Endothelial cell of umbilical vein (primary cell): ENCODE measurements around the gene COG2. TPM values are rescaled to one million over a fixed set of nuclear protein-coding genes. Genes with fewer than 3 reads are reported as not detected.
"Not testable (repeated sequence)": the region's sequence is repeated elsewhere in the genome, so short reads cannot be mapped to it uniquely, and the experiment has no call there.

Experiments used
- BruUV-seq: library from RNA; stranded (reverse); fragments of 400-500 nt; replicated peaks from 2 replicates; lab custom pipeline; 2021; lab: Mats Ljungman, UMichigan
- CTCF ChIA-PET: fragments of 300-600, 350-600 bp; sonication (Branson Sonifier 250); formaldehyde crosslinking; loops from one replicate; lab custom pipeline; 2021; ENCODE audit warnings: antibody characterized with exemption, inconsistent platforms; lab: Charles Lee
- POLR2A ChIA-PET: fragments of 300-600, 350-600 bp; sonication (Branson Sonifier 250); formaldehyde crosslinking; loops from one replicate; lab custom pipeline; 2021; ENCODE audit warnings: antibody characterized with exemption, inconsistent platforms; lab: Charles Lee
- DNase-seq: peaks from one replicate; pipeline ENCODE4 v3.0.0-alpha.2; 2011; ENCODE audit warnings: low read depth, low spot score
- FAIRE-seq: peaks from 2 replicates; lab custom pipeline; 2011; peaks lifted over from hg19 to GRCh38; lab: Jason Lieb, UNC
- H2AFZ ChIP-seq: 2 replicates; pipeline ENCODE4 v1.6.0; 2012; ENCODE audit warnings: low read depth, low read length, control low read depth, inconsistent platforms
- H3K27ac ChIP-seq: 2 replicates; pipeline ENCODE4 v1.5.1; 2011; ENCODE audit warnings: low read depth, mild to moderate bottlenecking, control low read depth, low read length, moderate library complexity; ENCODE audit not compliant: insufficient read depth
- H3K27me3 ChIP-seq, 2 experiments: 2 replicates each; pipeline versions ENCODE4 v1.6.0 to v1.6.1; 2011; ENCODE audit warnings: low read length in 2 of 2, mixed read lengths in 1 of 2; ENCODE audit not compliant: control insufficient read depth in 2 of 2, insufficient read depth in 2 of 2
- H3K36me3 ChIP-seq, 2 experiments: 2 replicates in 1 of 2; 3 replicates in 1 of 2; pipeline ENCODE4 v1.5.1; 2011; ENCODE audit warnings: low read length in 2 of 2, mild to moderate bottlenecking in 1 of 2, moderate library complexity in 1 of 2; ENCODE audit not compliant: control insufficient read depth in 2 of 2, insufficient read depth in 2 of 2; ENCODE audit errors: extremely low read depth in 1 of 2
- H3K4me1 ChIP-seq: 3 replicates; pipeline ENCODE4 v1.5.1; 2011; ENCODE audit warnings: mild to moderate bottlenecking, low read length; ENCODE audit not compliant: control insufficient read depth, insufficient read depth; ENCODE audit errors: extremely low read depth
- H3K4me2 ChIP-seq: 2 replicates; pipeline ENCODE4 v1.6.1; 2011; ENCODE audit warnings: low read length, control low read depth, mixed read lengths; ENCODE audit not compliant: insufficient read depth
- H3K4me3 ChIP-seq, 3 experiments: fragments of 200-600 bp in 1 of 3; sonication (generic), shearing (Covaris generic) in 1 of 3; replicated peaks in 1 of 3; 2 replicates each; pipeline ENCODE4 v1.5.1; 2011 to 2016; ENCODE audit warnings: control low read depth in 3 of 3, low read length in 3 of 3, mild to moderate bottlenecking in 2 of 3, inconsistent platforms in 1 of 3, low read depth in 1 of 3, moderate library complexity in 1 of 3; ENCODE audit not compliant: insufficient read depth in 1 of 3
- H3K79me2 ChIP-seq: 2 replicates; pipeline ENCODE4 v1.6.0; 2012; ENCODE audit warnings: low read length, inconsistent platforms; ENCODE audit not compliant: control insufficient read depth, insufficient read depth
- H3K9ac ChIP-seq: replicated peaks from 2 replicates; pipeline ENCODE3; 2011; ENCODE audit warnings: low read length, control low read depth; ENCODE audit not compliant: insufficient read depth; ENCODE audit errors: extremely low read depth
- H3K9me1 ChIP-seq: replicated peaks from 3 replicates; pipeline ENCODE4 v1.6.0; 2011; ENCODE audit warnings: mild to moderate bottlenecking, low read length; ENCODE audit not compliant: control insufficient read depth, insufficient read depth; ENCODE audit errors: extremely low read depth
- H3K9me3 ChIP-seq: replicated peaks from 2 replicates; pipeline ENCODE4 v1.5.1; 2012; ENCODE audit warnings: low read length, inconsistent platforms; ENCODE audit not compliant: control insufficient read depth, insufficient read depth
- H4K20me1 ChIP-seq: replicated peaks from 2 replicates; pipeline ENCODE3; 2011; ENCODE audit warnings: mild to moderate bottlenecking, low read length; ENCODE audit not compliant: control insufficient read depth, insufficient read depth; ENCODE audit errors: extremely low read depth
- CTCF ChIP-seq, 2 donors: IDR thresholded peaks; 1 replicate in 1 of 2; 2 replicates in 1 of 2; pipeline ENCODE4 v1.5.1; 2011; ENCODE audit warnings: low read length in 2 of 2, mild to moderate bottlenecking in 2 of 2, moderate library complexity in 2 of 2, control low read depth in 1 of 2, inconsistent platforms in 1 of 2, low read depth in 1 of 2; ENCODE audit not compliant: insufficient read depth in 1 of 2; ENCODE audit errors: extremely low read depth in 1 of 2
- EZH2 ChIP-seq: IDR thresholded peaks from 2 replicates; pipeline ENCODE4 v1.6.1; 2012; ENCODE audit warnings: borderline replicate concordance, low read depth, mild to moderate bottlenecking, moderate library complexity, low read length, inconsistent platforms; ENCODE audit not compliant: severe bottlenecking
- FOS ChIP-seq: IDR thresholded peaks from 2 replicates; pipeline ENCODE4 v1.6.1; 2011; ENCODE audit warnings: mild to moderate bottlenecking, low read length, moderate library complexity, borderline replicate concordance; ENCODE audit not compliant: insufficient read depth
- GATA2 ChIP-seq: IDR thresholded peaks from 2 replicates; pipeline ENCODE4 v1.7.0; 2011; ENCODE audit warnings: low read depth, mild to moderate bottlenecking, moderate library complexity, mixed read lengths, low read length; ENCODE audit not compliant: insufficient read length, insufficient read depth
- JUN ChIP-seq: IDR thresholded peaks from 2 replicates; pipeline ENCODE4 v1.6.1; 2011; ENCODE audit warnings: borderline replicate concordance, low read depth; ENCODE audit not compliant: insufficient read length, insufficient read depth
- MYC ChIP-seq: IDR thresholded peaks from one replicate; pipeline ENCODE4 v1.6.1; 2011; ENCODE audit warnings: mild to moderate bottlenecking, low read depth, low read length
- POLR2A ChIP-seq: IDR thresholded peaks from 2 replicates; pipeline ENCODE4 v1.6.1; 2012; ENCODE audit warnings: low read depth, mild to moderate bottlenecking, control low read depth, low read length
- POLR2AphosphoS5 ChIP-seq: IDR thresholded peaks from 2 replicates; pipeline ENCODE4 v1.6.1; 2012; ENCODE audit warnings: low read depth, mild to moderate bottlenecking, control low read depth, low read length, moderate library complexity; ENCODE audit not compliant: insufficient read depth
- dilution Hi-C: fragments of 300-500 bp; cut with MboI; formaldehyde crosslinking; loops from one replicate; pipeline ENCODE4 v1.15.0; 2019; ENCODE audit warnings: low sequenced_read_pairs; ENCODE audit not compliant: extremely low pct_ligation_motif_present
- intact Hi-C: fragments of 100-400 bp; cut with micrococcal nuclease; formaldehyde crosslinking; loops from one replicate; pipeline ENCODE4 v1.10.0; 2022
- polyA plus RNA-seq, 4 experiments: library from polyadenylated mRNA; depleted of rRNA in 3 of 4; stranded (reverse) in 3 of 4; unstranded in 1 of 4; fragments of >200 nt; gene quantifications; 2 replicates each; pipeline versions ENCODE4 v1.2.1 to v1.2.3, GENCODE V29; 2011 to 2012; ENCODE audit warnings: missing spikeins in 1 of 4
- total RNA-seq: library from RNA; stranded (reverse); gene quantifications from 2 replicates; pipeline ENCODE4 v1.2.3, GENCODE V29; 2021
- TF ChIP-seq, protein P1 (sequence below): IDR thresholded peaks from 2 replicates; pipeline ENCODE4 v1.6.1; 2011; ENCODE audit not compliant: insufficient read depth, insufficient read length

The COG2 gene
- total and polyA plus RNA-seq, 2 donors (not counting 3 experiments of a cell fraction or from before 2014, with no cell fraction given), result 7.6 to 24.2 TPM

DNA sequence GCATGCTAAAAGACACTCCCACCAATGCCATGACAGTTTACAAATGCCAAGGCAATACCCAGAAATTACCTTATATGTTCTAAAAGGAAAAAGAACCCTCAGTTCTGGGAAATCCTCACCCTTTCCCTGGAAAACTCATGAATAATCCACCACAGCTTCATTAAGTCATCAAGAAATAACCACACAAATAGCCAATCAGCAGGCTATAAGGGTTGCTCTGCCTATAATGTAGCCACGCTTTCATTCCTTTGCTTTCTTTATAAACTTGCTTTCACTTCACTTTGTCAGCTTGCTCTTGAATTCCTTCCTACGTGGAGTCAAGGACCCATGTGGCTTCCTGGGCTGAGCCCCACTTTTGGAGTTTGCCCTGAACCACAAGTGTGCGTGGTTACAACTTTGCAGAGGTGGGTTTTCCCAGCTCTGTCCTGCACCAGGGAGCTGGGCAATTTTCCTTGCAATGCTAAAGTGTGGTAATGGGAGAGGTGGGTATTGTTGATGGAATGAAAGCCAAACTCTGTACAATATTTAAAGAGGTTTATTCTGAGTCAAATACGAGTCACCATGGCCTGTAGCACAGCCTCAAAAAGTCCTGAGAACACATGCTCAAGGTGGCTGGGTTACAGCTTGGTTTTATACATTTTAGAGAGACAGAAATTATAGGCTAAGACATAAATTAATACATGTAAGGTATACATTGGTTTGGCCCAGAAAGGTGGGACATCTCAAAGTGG is 42.2 kb upstream of the COG2 start:
- POLR2A ChIA-PET, result no interaction called here
- no peak for FAIRE-seq

GRCh38 chr1:230600657-230601400 is 41.5 kb upstream of the COG2 start:
- intact Hi-C loops, FAIRE-seq, dilution Hi-C loops: not testable (repeated sequence)

More for the DNA sequence above, 42.2 kb upstream of the COG2 start:
- Histone ChIP-seq H3K9me1 (no peaks in the 10 kb centered on the region), H3K4me2 (no peak overlapping the region), H4K20me1 (no peaks in the 10 kb centered on the region), H3K4me3 (no peak overlapping the region), H3K9me3 (no peaks in the 10 kb centered on the region), H3K9ac (no peak overlapping the region), H3K27me3 (no peaks in the 10 kb centered on the region), H3K79me2 (no peaks in the 10 kb centered on the region), H3K36me3 (no peaks in the 10 kb centered on the region), H3K27ac (no peak overlapping the region), H3K4me1 (no peaks in the 10 kb centered on the region), H2AFZ (no peak overlapping the region)
- dilution Hi-C loops, result no loop called here
- BruUV-seq, result no TSS peak
- CTCF ChIA-PET, result no interaction called here
- intact Hi-C loops, result no loop called here
- DNase-seq, result no peak
- no peak for TF ChIP-seq GATA2
- TF ChIP-seq JUN, result no peak
- no peak for TF ChIP-seq POLR2A
- TF ChIP-seq, protein P1, sequence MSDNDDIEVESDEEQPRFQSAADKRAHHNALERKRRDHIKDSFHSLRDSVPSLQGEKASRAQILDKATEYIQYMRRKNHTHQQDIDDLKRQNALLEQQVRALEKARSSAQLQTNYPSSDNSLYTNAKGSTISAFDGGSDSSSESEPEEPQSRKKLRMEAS, result no peak
- no peak for TF ChIP-seq EZH2
- no peak for TF ChIP-seq POLR2AphosphoS5
- TF ChIP-seq CTCF (IDR thresholded peaks at IDR 0.05; ENCODE audit: extremely low read depth in 1 of 2, insufficient read depth in 1 of 2, low read depth in 1 of 2, low read length in 2 of 2), result no peak
- no peak for TF ChIP-seq FOS
- TF ChIP-seq MYC, result no peak

More at GRCh38 chr1:230600657-230601400, 41.5 kb upstream of the COG2 start:
- POLR2A ChIA-PET, H3K9me1 ChIP-seq, H3K4me2 ChIP-seq, H3K27ac ChIP-seq, BruUV-seq, H4K20me1 ChIP-seq, CTCF ChIA-PET, H3K27me3 ChIP-seq, H3K79me2 ChIP-seq, H3K4me1 ChIP-seq, H3K9ac ChIP-seq, H3K36me3 ChIP-seq, H2AFZ ChIP-seq, H3K9me3 ChIP-seq, DNase-seq, H3K4me3 ChIP-seq: not testable (repeated sequence)
